Neural cell (in vitro differentiated cells): Measurements from ENCODE around the gene GOLGA6C.

Source experiments
- CTCF ChIP-seq: fragments of 450-650 bp; IDR thresholded peaks from 2 replicates; pipeline ENCODE4 v1.5.1; 2014; ENCODE audit warnings: antibody characterized with exemption, mild to moderate bottlenecking, moderate library complexity; ENCODE audit not compliant: poor library complexity, severe bottlenecking
- EP300 ChIP-seq: fragments of 450-650 bp; conservative IDR thresholded peaks from 2 replicates; pipeline ENCODE4 v1.6.1; 2014; ENCODE audit warnings: antibody characterized with exemption, mild to moderate bottlenecking, moderate library complexity; ENCODE audit not compliant: poor library complexity, severe bottlenecking
- RAD21 ChIP-seq: fragments of 450-650 bp; conservative IDR thresholded peaks from 2 replicates; pipeline ENCODE4 v1.6.1; 2014; ENCODE audit warnings: antibody characterized with exemption, mild to moderate bottlenecking, moderate library complexity

GRCh38 chr15:75234191-75234810 lies 23.8 kb upstream of the GOLGA6C start:
- TF ChIP-seq RAD21 (no peak), EP300 (no peak), CTCF (no peak)
